ENCODE data around the gene ATP1B3. TPM values are rescaled to one million over a fixed set of nuclear protein-coding genes. Genes with fewer than 3 reads are reported as not detected.

The ATP1B3 gene
- total and polyA plus RNA-seq, 9 of the 15 experiments (the other 6 are each of a cell fraction or from before 2014, with no cell fraction given): 48.3 to 202 (median 123) TPM

- TF ChIP-seq ZNF174 (CRISPR knock-in tag; IDR thresholded peaks at IDR 0.05): no peak
Observed at GRCh38 chr3:141851411-141851810, 25.0 kb upstream of the ATP1B3 start (continued).

- Histone ChIP-seq H3K9ac (ENCODE audit: insufficient read depth in 1 of 2, low read depth in 2 of 2, low read length in 2 of 2) (no peak overlapping the region), H3K27me3 (ENCODE audit: control insufficient read depth in 2 of 2, insufficient read depth in 2 of 2, low read length in 2 of 2) (no peaks in the 10 kb centered on the region), H3K79me2 (ENCODE audit: control insufficient read depth, insufficient read depth, low read length) (no peaks in the 10 kb centered on the region), H3K36me3 (ENCODE audit: control insufficient read depth, insufficient read depth, low read length) (no peaks in the 10 kb centered on the region), H2AFZ (ENCODE audit: low read depth, low read length) (no peak overlapping the region), H3K9me1 (ENCODE audit: control insufficient read depth, insufficient read depth, low read length) (no peaks in the 10 kb centered on the region), H3K27ac (ENCODE audit: extremely low read depth, low read depth, low read length) (no peak overlapping the region), H3K4me1 (replicated peaks in 1 of 2; ENCODE audit: control insufficient read depth in 2 of 2, insufficient read depth in 2 of 2, low read length in 2 of 2) (peaks cover 13 to 21% of the 10 kb centered on the region in 2 experiments; a peak in 4 of 5 replicates), H3K4me3 (no peak overlapping the region), H4K20me1 (replicated peaks; ENCODE audit: control insufficient read depth, insufficient read depth, low read length) (no peaks in the 10 kb centered on the region), H3K4me2 (ENCODE audit: insufficient read depth, low read length) (no peak overlapping the region), H3K9me3 (replicated peaks; ENCODE audit: control insufficient read depth, insufficient read depth, low read depth, low read length) (no peaks in the 10 kb centered on the region)
- in situ Hi-C loops (cut with MboI): no loop called here
- CTCF ChIA-PET (ENCODE audit: low intra/inter-chr PET ratio): no interaction called here
- intact Hi-C loops (cut with micrococcal nuclease): no loop called here
- DNase-seq (ENCODE audit: extremely low read depth in 1 of 4, low spot score in 3 of 4) (no peak), ATAC-seq (no peak), FAIRE-seq (no peak)
- POLR2A ChIA-PET: interaction anchor here (0.9 kb wide), 1 partner anchor 22 kb away, joined by 3 read pairs; no protein-coding TSS in a partner anchor
- 66% methylated on average over 4 of the region's 4 CpGs for WGBS (ENCODE audit: insufficient coverage, low coverage, missing lambda C conversion rate)
- TF ChIP-seq NFRKB (IDR thresholded peaks at IDR 0.05; ENCODE audit: low read depth) (no peak), CXXC5 (CRISPR knock-in tag; IDR thresholded peaks at IDR 0.05) (no peak), ZNF586 (CRISPR knock-in tag; conservative IDR thresholded peaks at IDR 0.05) (no peak), ZNF354B (CRISPR knock-in tag; IDR thresholded peaks at IDR 0.05) (no peak), CHD7 (IDR thresholded peaks at IDR 0.05; ENCODE audit: low read depth, low read length) (no peak), CEBPG (CRISPR knock-in tag; IDR thresholded peaks at IDR 0.05) (no peak), CEBPG (tag; conservative IDR thresholded peaks at IDR 0.05 in 1 of 2, IDR thresholded peaks at IDR 0.05 in 1 of 2) (0 out of 4 replicates have a peak, but pooled peaks of 1 of the 2 experiments have one; percentile 28), CEBPB (tag; IDR thresholded peaks at IDR 0.05) (peak; percentile 72)
- no TSS peak for BruUV-seq (replicated peaks)
Observed at GRCh38 chr3:141853081-141853601, 23.3 kb upstream of the ATP1B3 start.
